ENCODE results near the gene CTRL.
A peak's percentile ranks its signal among the peaks of the same experiment; 100 is the strongest.
"Not testable (repeated sequence)": the region's sequence is repeated elsewhere in the genome, so short reads cannot be mapped to it uniquely, and the experiment has no call there.

Gene CTRL

GRCh38 chr16:67931712-67932461, at the start of gene CTRL:
Gene CTRL, minus strand, starts transcription at chr16:67931862. Its CDS starts 10 bp downstream, at chr16:67931852.
- DNase-seq (ENCODE audit: low read depth, low spot score): no peak

- DNase-seq (ENCODE audit: low read depth, low spot score): no peak
These were observed 48.5 kb upstream of the CTRL start, which contains the start of gene DPEP3 for GRCh38 chr16:67979955-67980678. Gene DPEP3, minus strand, starts transcription at chr16:67980499. Its CDS starts 119 bp downstream, at chr16:67980380.

- no peak for DNase-seq (ENCODE audit: low read depth, low spot score)
These were observed 46.0 kb upstream of the CTRL start for GRCh38 chr16:67977469-67978227.

GRCh38 chr16:67977005-67977404, 45.3 kb upstream of the CTRL start:
- no peak for DNase-seq (ENCODE audit: low read depth, low spot score)

GRCh38 chr16:67976205-67976604, 44.5 kb upstream of the CTRL start:
- no peak for DNase-seq (ENCODE audit: low read depth, low spot score)

GRCh38 chr16:67975321-67976105, 43.9 kb upstream of the CTRL start:
- no peak for DNase-seq (ENCODE audit: low read depth, low spot score)

- not testable (repeated sequence) for DNase-seq (ENCODE audit: low read depth, low spot score)
These were observed 40.6 kb upstream of the CTRL start for GRCh38 chr16:67972285-67972684.

GRCh38 chr16:67971111-67971510, 39.4 kb upstream of the CTRL start:
- no peak for DNase-seq (ENCODE audit: low read depth, low spot score)

- no peak for DNase-seq (ENCODE audit: low read depth, low spot score)
These were observed 37.8 kb upstream of the CTRL start for GRCh38 chr16:67969254-67970039.

GRCh38 chr16:67968400-67969253, 37.0 kb upstream of the CTRL start, which contains the start of gene SLC12A4:
Gene SLC12A4, minus strand, starts transcription at chr16:67968637. Its CDS starts 84 bp downstream, at chr16:67968553.
- peak; percentile 72 for DNase-seq (ENCODE audit: low read depth, low spot score)

- no peak for DNase-seq (ENCODE audit: low read depth, low spot score)
These were observed 36.3 kb upstream of the CTRL start for GRCh38 chr16:67967958-67968399.

- no peak for DNase-seq (ENCODE audit: low read depth, low spot score)
These were observed 35.7 kb upstream of the CTRL start for GRCh38 chr16:67967183-67967957.

- no peak for DNase-seq (ENCODE audit: low read depth, low spot score)
These were observed 35.0 kb upstream of the CTRL start for GRCh38 chr16:67966549-67967182.

- no peak for DNase-seq (ENCODE audit: low read depth, low spot score)
These were observed 34.2 kb upstream of the CTRL start for GRCh38 chr16:67965668-67966548.

GRCh38 chr16:67964477-67965131, 32.9 kb upstream of the CTRL start:
- no peak for DNase-seq (ENCODE audit: low read depth, low spot score)

- DNase-seq (ENCODE audit: low read depth, low spot score): no peak
These were observed 32.1 kb upstream of the CTRL start for GRCh38 chr16:67963662-67964321.

Measured in activated CD4-positive, CD25-positive, alpha-beta regulatory T cell treated with anti-CD3 and anti-CD28 coated beads, Interleukin-2, amount 50 U/mL, for 16 hours (primary cell).